PC-9 (cell line): ENCODE data around the gene OR52K1.

ENCODE experiments used
- EZH2 ChIP-seq: fragments of 200-600 bp; sonication (generic); IDR thresholded peaks from 2 replicates; pipeline ENCODE4 v1.8.0; 2017; ENCODE audit warnings: antibody characterized with exemption, low read depth
- TF ChIP-seq, protein P1 (sequence below): fragments of 200-600 bp; sonication (generic); conservative IDR thresholded peaks from 2 replicates; pipeline ENCODE4 v1.6.1; 2017; ENCODE audit warnings: mixed run types, antibody characterized with exemption, mild to moderate bottlenecking, moderate library complexity

DNA sequence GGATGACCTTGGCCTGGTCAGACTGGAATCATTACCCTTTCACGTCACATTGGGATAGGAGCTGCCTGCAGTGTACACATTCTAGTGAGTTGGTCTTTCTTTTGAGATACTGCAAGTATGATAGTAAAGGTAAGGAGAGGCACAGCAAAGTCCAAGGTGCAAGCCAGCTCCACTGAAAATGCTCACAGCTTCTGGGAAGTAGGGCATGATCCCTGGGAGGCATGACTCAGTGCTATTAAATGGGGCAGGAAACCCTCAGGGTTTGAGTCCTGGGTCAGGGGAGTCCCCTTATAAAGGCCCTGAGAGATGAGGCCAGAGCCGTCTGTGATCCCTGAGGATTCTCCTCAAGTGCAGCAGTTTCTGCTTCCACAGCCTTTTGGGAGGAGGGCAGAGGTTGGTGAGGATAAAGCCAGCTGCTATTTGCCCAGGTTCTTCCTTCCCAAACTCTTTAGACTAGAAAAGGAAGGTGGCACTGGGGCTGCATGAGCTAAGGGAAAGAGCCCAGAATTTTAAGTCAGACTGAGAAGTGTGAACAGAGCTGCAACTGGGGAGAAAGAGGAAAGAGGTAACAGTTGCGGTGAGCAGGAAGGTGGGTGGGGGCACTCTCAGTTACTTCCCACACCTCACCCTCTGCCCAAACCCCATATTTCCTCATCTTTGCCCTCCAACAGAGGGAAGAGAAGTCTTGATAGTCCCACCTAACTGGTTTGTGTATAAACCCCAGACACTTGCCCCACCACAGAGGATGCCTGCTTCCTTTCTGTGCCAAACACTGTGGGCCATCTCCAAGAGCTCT, 14.4 kb upstream of the OR52K1 start:
- TF ChIP-seq, protein P1, sequence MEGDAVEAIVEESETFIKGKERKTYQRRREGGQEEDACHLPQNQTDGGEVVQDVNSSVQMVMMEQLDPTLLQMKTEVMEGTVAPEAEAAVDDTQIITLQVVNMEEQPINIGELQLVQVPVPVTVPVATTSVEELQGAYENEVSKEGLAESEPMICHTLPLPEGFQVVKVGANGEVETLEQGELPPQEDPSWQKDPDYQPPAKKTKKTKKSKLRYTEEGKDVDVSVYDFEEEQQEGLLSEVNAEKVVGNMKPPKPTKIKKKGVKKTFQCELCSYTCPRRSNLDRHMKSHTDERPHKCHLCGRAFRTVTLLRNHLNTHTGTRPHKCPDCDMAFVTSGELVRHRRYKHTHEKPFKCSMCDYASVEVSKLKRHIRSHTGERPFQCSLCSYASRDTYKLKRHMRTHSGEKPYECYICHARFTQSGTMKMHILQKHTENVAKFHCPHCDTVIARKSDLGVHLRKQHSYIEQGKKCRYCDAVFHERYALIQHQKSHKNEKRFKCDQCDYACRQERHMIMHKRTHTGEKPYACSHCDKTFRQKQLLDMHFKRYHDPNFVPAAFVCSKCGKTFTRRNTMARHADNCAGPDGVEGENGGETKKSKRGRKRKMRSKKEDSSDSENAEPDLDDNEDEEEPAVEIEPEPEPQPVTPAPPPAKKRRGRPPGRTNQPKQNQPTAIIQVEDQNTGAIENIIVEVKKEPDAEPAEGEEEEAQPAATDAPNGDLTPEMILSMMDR = no peak
- TF ChIP-seq EZH2 = no peak
